H9 (cell line): ENCODE results near the gene PNPLA7. TPM values are rescaled to one million over a fixed set of nuclear protein-coding genes. Genes with fewer than 3 reads are reported as not detected.

ENCODE experiments used
- DNase-seq: peaks from one replicate; pipeline ENCODE4 v3.0.0-alpha.2; 2017
- H2AFZ ChIP-seq: one replicate; pipeline ENCODE4 v1.6.1; 2013; ENCODE audit warnings: mild to moderate bottlenecking, low read length, control low read depth, moderate library complexity
- H2AK5ac ChIP-seq: 2 replicates; pipeline ENCODE4 v1.6.1; 2013; ENCODE audit warnings: low read length, control low read depth, mixed read lengths; ENCODE audit not compliant: insufficient read length
- H2BK120ac ChIP-seq: one replicate; pipeline ENCODE4 v1.6.1; 2013; ENCODE audit warnings: low read depth, mild to moderate bottlenecking, low read length, control low read depth, inconsistent platforms; ENCODE audit not compliant: poor library complexity, severe bottlenecking
- H2BK12ac ChIP-seq: 2 replicates; pipeline ENCODE4 v1.6.1; 2013; ENCODE audit warnings: low read length, control low read depth, mixed read lengths, low read depth; ENCODE audit not compliant: insufficient read length
- H2BK15ac ChIP-seq: 2 replicates; pipeline ENCODE4 v1.6.1; 2013; ENCODE audit warnings: low read depth, low read length, control low read depth
- H2BK20ac ChIP-seq: one replicate; pipeline ENCODE4 v1.6.1; 2013; ENCODE audit warnings: low read depth, mild to moderate bottlenecking, low read length, control low read depth, inconsistent platforms; ENCODE audit not compliant: poor library complexity, severe bottlenecking
- H2BK5ac ChIP-seq: 2 replicates; pipeline ENCODE4 v1.6.1; 2013; ENCODE audit warnings: low read length, control low read depth, mixed read lengths; ENCODE audit not compliant: insufficient read length
- H3K14ac ChIP-seq: 2 replicates; pipeline ENCODE4 v1.6.1; 2013; ENCODE audit warnings: low read length, control low read depth; ENCODE audit not compliant: insufficient read depth
- H3K18ac ChIP-seq: 2 replicates; pipeline ENCODE4 v1.6.1; 2013; ENCODE audit warnings: low read depth, mild to moderate bottlenecking, mixed read lengths, low read length, control low read depth; ENCODE audit not compliant: insufficient read length
- H3K23ac ChIP-seq: 2 replicates; pipeline ENCODE4 v1.6.1; 2013; ENCODE audit warnings: low read length, control low read depth, mixed read lengths, low read depth; ENCODE audit not compliant: insufficient read length
- H3K23me2 ChIP-seq: 2 replicates; pipeline ENCODE4 v1.6.1; 2013; ENCODE audit warnings: low read depth, mild to moderate bottlenecking, mixed read lengths, low read length, control low read depth; ENCODE audit not compliant: insufficient read length, poor library complexity, severe bottlenecking
- H3K27ac ChIP-seq: 2 replicates; pipeline ENCODE4 v1.5.1; 2013; ENCODE audit warnings: low read length, control low read depth, mixed read lengths, low read depth; ENCODE audit not compliant: insufficient read length
- H3K27me3 ChIP-seq: 2 replicates; pipeline ENCODE4 v1.6.1; 2013; ENCODE audit warnings: low read length, control low read depth, inconsistent platforms; ENCODE audit not compliant: insufficient read depth
- H3K4ac ChIP-seq: 2 replicates; pipeline ENCODE4 v1.6.1; 2013; ENCODE audit warnings: low read depth, mild to moderate bottlenecking, control low read depth, inconsistent platforms, low read length, moderate library complexity
- H3K4me1 ChIP-seq: 2 replicates; pipeline ENCODE4 v1.6.1; 2013; ENCODE audit warnings: low read length, control low read depth, inconsistent platforms; ENCODE audit not compliant: insufficient read depth
- H3K4me2 ChIP-seq: 2 replicates; pipeline ENCODE4 v1.6.1; 2013; ENCODE audit warnings: low read length, control low read depth, mixed read lengths; ENCODE audit not compliant: insufficient read length, insufficient read depth
- H3K56ac ChIP-seq: 2 replicates; pipeline ENCODE4 v1.6.1; 2013; ENCODE audit warnings: low read depth, mild to moderate bottlenecking, mixed read lengths, low read length, control low read depth; ENCODE audit not compliant: insufficient read length
- H3K79me1 ChIP-seq: 2 replicates; pipeline ENCODE4 v1.6.1; 2013; ENCODE audit warnings: low read depth, mild to moderate bottlenecking, moderate library complexity, low read length, control low read depth, inconsistent platforms; ENCODE audit not compliant: insufficient read depth, poor library complexity, severe bottlenecking
- H3K79me2 ChIP-seq: 2 replicates; pipeline ENCODE4 v1.6.1; 2013; ENCODE audit warnings: low read length, control low read depth, inconsistent platforms; ENCODE audit not compliant: insufficient read depth
- H3K9ac ChIP-seq: 2 replicates; pipeline ENCODE4 v1.6.1; 2013; ENCODE audit warnings: low read length, control low read depth, mixed read lengths; ENCODE audit not compliant: insufficient read length; ENCODE audit errors: extremely low read depth
- H3K9me3 ChIP-seq: one replicate; pipeline ENCODE4 v1.6.1; 2013; ENCODE audit warnings: low read depth, low read length, inconsistent platforms; ENCODE audit not compliant: control insufficient read depth
- H3T11ph ChIP-seq: one replicate; pipeline ENCODE4 v1.6.1; 2013; ENCODE audit warnings: mild to moderate bottlenecking, low read length, control low read depth, inconsistent platforms
- H4K20me1 ChIP-seq: one replicate; pipeline ENCODE4 v1.6.1; 2013; ENCODE audit not compliant: control insufficient read depth, insufficient read length, insufficient read depth
- H4K5ac ChIP-seq: 2 replicates; pipeline ENCODE4 v1.6.1; 2013; ENCODE audit warnings: low read depth, mild to moderate bottlenecking, mixed read lengths, low read length, control low read depth; ENCODE audit not compliant: insufficient read length
- H4K8ac ChIP-seq: replicated peaks from 2 replicates; pipeline ENCODE4 v1.6.1; 2013; ENCODE audit warnings: low read length, control low read depth, mixed read lengths, low read depth; ENCODE audit not compliant: insufficient read length
- H4K91ac ChIP-seq: 2 replicates; pipeline ENCODE4 v1.6.1; 2013; ENCODE audit warnings: low read depth, mild to moderate bottlenecking, moderate library complexity, mixed read lengths, low read length, control low read depth; ENCODE audit not compliant: insufficient read length
- H3K27ac Mint-ChIP-seq, 3 experiments: 2 replicates in 2 of 3; 3 replicates in 1 of 3; pipeline ENCODE4 v1.8.0; 2020 to 2021; ENCODE audit warnings: mixed read lengths in 3 of 3, mild to moderate bottlenecking in 1 of 3, moderate library complexity in 1 of 3
- H3K27me3 Mint-ChIP-seq: 2 replicates; pipeline ENCODE4 v1.8.0; 2021; ENCODE audit warnings: low read depth, mild to moderate bottlenecking, moderate library complexity, mixed read lengths
- H3K36me3 Mint-ChIP-seq, 3 experiments: 2 replicates in 2 of 3; 3 replicates in 1 of 3; pipeline ENCODE4 v1.8.0; 2020 to 2021; ENCODE audit warnings: low read depth in 3 of 3, mixed read lengths in 3 of 3; ENCODE audit not compliant: insufficient read depth in 1 of 3
- H3K4me1 Mint-ChIP-seq, 2 experiments: 2 replicates each; pipeline ENCODE4 v1.8.0; 2020; ENCODE audit warnings: mixed read lengths in 2 of 2
- H3K4me3 Mint-ChIP-seq, 2 experiments: 2 replicates in 1 of 2; 3 replicates in 1 of 2; pipeline ENCODE4 v1.8.0; 2020 to 2021; ENCODE audit warnings: mild to moderate bottlenecking in 2 of 2, mixed read lengths in 2 of 2, moderate library complexity in 1 of 2
- H3K9me3 Mint-ChIP-seq, 2 experiments: 2 replicates in 1 of 2; 3 replicates in 1 of 2; pipeline ENCODE4 v1.8.0; 2020; ENCODE audit warnings: mild to moderate bottlenecking in 2 of 2, mixed read lengths in 2 of 2, moderate library complexity in 1 of 2
- CTCF ChIP-seq: fragments of 200-600 bp; sonication (generic); conservative IDR thresholded peaks from 3 replicates; pipeline ENCODE4 v1.8.0; 2021; ENCODE audit warnings: antibody characterized with exemption, mild to moderate bottlenecking
- WGBS: extraction: QIAGEN DNeasy Blood & Tissue Kit; methylation state at CpG from one replicate; pipeline ENCODE4 v1.1.7; 2013; ENCODE audit warnings: missing lambda C conversion rate, low lambda C conversion rate, mixed read lengths; ENCODE audit not compliant: insufficient read length; ENCODE audit errors: extremely low coverage; 5-methylcytosine and 5-hydroxymethylcytosine counted together
- total RNA-seq: library from RNA; stranded (reverse); gene quantifications from 2 replicates; pipeline ENCODE4 v1.2.1, GENCODE V29; 2021

The PNPLA7 gene
- total RNA-seq, 1 experiment from 2014 or later = 1.8 TPM

- Histone ChIP-seq H3K14ac (no peak overlapping the region), H2AFZ (no peak overlapping the region), H3K79me1 (no peaks in the 10 kb centered on the region), H3K9ac (no peak overlapping the region), H3K4ac (no peak overlapping the region), H3K18ac (no peak overlapping the region), H2BK120ac (no peak overlapping the region), H4K20me1 (no peaks in the 10 kb centered on the region), H2AK5ac (no peak overlapping the region), H2BK20ac (no peak overlapping the region), H2BK5ac (no peak overlapping the region), H3K4me2 (no peak overlapping the region), H3K79me2 (no peaks in the 10 kb centered on the region), H3K9me3 (no peaks in the 10 kb centered on the region), H4K5ac (no peak overlapping the region), H3K23me2 (no peaks in the 10 kb centered on the region), H3K4me1 (no peaks in the 10 kb centered on the region), H3T11ph (no peak overlapping the region), H3K27ac (no peak overlapping the region), H3K56ac (no peak overlapping the region), H4K8ac (no peak overlapping the region), H2BK15ac (no peak overlapping the region), H3K23ac (no peak overlapping the region), H2BK12ac (no peak overlapping the region), H4K91ac (no peak overlapping the region), H3K27me3 (no peaks in the 10 kb centered on the region)
- DNase-seq = no peak
- no peak overlapping the region; a peak in 1 of 7 replicates for H3K27ac Mint-ChIP-seq
- H3K36me3 Mint-ChIP-seq = peaks cover 4 to 16% (median 16%) of the 10 kb centered on the region in 3 experiments
- H3K4me3 Mint-ChIP-seq = no peak overlapping the region
- peaks cover 26% of the 10 kb centered on the region for H3K27me3 Mint-ChIP-seq
- H3K9me3 Mint-ChIP-seq = peaks cover 31 to 79% of the 10 kb centered on the region in 2 experiments
- no peak for TF ChIP-seq CTCF
- H3K4me1 Mint-ChIP-seq = no peaks in the 10 kb centered on the region
- WGBS = no CpG with 5 or more reads among the region's 15 CpGs
Measured at GRCh38 chr9:137506274-137506673, 43.9 kb downstream of the PNPLA7 start.
